GM19468 (cell line): ENCODE measurements around the gene CDK18.

ENCODE experiments used
- ATAC-seq: cut with Tn5 transposase; IDR thresholded peaks from one replicate; pipeline ENCODE4 v1.9.1; 2021; ENCODE audit warnings: mild to moderate bottlenecking, moderate library complexity, moderate number of reproducible peaks; ENCODE audit not compliant: unreplicated experiment; ENCODE audit errors: extremely low read depth

CDK18 gene

DNA sequence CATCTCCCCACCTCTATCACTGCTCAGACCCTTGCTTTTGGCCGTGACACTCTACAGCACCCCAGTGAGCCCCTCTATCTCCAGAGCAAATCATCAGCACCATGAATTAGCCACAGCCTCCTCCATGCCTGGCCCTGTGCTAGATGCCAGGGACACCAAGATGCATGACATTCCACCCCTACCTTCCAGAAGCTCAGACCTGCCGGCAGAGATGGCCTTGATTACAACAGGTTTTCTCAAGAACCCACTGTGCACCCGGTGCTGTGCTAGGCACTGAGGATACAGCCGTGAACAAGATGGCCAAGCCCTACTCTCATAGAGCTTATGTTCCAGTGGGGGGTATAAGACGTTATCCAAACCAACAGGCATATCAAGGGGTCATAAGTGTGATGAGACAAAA, 30.6 kb downstream of the CDK18 start:
- no peak for ATAC-seq

DNA sequence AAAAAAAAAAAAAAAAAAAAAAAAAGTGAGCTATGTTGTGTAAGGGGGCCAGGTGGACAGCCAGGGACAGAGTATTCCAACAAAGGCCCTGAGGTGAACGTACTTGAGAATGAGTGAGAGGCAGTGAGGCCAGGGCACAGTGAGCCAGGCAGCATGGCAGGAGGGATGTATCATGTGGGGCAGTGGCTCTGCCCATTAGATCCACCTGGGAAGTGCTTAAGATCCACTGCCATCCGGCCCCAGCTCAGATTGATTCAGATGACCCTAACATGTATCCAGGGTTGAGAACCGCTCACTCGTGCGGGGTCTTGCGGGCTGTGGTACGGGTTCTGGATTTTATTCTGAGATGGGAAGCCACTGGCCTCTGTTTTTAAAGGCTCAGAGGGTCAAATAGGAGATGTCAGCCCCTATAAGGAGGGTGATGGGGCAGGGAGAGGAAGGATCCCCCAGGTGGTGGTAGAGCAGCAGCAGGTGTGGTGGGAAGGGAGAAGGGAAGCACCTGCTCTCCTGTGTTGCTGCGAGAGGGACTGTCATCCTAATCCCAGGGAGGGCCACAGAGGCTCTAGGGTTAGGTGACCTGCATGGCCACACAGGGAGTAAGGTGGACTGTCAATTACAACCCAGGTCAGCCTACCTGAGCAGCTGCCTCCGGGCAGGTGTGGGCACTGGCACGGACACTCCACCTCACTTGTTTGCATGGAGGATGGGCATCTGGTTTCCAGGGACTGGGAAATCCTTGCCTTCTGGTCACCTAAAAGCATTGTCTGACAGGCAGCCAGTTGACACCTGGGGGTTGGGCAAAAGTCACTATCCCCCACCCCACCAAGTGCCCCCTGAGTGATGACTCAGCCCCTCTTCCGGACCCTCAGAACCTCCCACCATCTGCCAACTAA, 31.6 kb downstream of the CDK18 start:
- ATAC-seq: no peak

DNA sequence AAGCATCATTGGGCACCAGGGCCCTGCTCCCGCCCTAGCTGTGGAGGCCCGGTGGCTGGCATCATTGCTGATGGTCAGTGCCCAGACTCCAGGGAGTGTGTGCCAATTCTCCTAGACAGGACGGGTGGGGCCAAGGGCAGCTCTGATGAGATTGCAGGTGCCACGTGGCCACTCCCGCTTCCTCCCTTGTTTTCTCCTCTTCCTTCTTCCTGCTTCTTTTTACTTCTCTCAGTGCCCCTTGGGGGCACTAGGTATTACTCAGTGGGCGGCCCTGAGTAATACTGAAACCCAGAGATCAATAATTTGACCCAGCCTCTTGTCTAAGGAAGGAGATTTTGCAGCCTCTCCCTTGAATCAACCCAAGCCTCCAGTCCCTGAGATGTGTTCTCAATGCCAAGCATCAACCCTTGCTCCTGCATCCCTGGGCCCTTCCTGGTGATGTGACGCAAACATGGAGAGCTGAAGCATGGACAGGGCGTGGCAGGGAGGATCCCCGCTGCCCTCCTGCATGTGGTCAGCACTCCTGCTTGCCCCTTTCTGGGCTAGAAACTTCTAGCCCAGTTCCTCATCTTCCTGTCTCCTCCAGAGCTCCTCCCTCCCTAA, 32.4 kb downstream of the CDK18 start:
- ATAC-seq: no peak

DNA sequence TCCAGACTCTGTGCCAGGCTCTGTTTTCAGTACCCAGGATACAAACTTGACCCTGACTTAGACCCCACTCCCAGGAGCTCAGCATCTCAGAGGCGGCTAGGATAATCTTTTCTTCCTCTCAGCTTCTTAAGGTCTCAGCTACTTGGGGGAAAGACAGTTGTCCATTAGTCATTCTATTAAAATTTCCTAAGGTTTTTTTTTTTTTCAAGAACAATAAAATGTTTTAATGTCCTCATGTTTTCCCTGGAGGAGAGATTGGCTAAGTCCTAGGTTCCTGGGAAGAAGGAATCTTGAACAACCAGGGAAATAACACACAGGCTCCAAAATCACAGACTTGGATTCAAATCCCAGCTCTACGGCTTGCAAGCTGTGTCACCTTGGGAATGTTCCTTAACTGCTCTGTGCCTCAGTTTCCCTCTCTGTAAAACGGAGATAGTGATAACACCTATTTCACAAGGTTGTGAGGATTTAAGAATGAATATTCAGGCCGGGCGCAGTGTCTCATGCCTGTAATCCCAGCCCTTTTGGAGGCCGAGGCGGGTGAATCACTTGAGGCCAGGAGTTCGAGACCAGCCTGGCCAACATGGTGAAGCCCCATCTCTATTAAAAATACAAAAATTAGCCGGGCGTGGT, 33.0 kb downstream of the CDK18 start:
- ATAC-seq: no peak

DNA sequence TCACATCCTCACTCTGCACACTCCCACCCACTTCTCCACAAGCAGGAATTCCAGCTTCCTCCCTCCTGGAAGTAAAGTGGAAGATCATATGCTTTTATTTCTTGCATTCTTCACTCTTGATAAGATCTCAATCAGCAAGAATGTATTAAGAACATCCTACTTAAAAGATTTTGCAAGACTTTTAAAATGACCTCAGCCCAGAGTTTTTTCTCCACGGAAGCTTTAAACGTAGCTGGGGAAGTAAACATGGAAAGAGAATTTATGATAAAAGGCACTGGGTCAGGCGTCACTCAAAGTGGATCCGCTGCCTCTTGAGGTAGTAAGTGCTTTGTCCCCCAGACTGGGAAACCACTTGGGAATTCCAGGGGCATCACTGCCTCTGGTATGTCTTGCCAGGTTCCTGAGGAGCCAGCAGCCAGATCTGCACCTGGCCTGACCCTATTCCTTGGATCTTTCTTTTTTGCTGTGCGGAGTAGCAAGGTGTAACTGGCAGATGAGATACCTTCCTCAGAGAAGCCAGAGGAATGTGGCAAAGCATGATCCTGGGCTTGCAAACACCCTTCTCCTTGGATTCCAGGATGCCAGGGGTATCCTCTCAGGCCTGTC, 33.9 kb downstream of the CDK18 start:
- ATAC-seq: no peak

GRCh38 chr1:205541161-205541886, 36.9 kb downstream of the CDK18 start:
- no peak for ATAC-seq

- ATAC-seq: no peak
Observed at GRCh38 chr1:205542367-205542766, 37.9 kb downstream of the CDK18 start.

GRCh38 chr1:205543351-205544301, 39.2 kb downstream of the CDK18 start:
- ATAC-seq: no peak

- ATAC-seq: no peak
Observed at GRCh38 chr1:205545001-205545919, 40.8 kb downstream of the CDK18 start.

DNA sequence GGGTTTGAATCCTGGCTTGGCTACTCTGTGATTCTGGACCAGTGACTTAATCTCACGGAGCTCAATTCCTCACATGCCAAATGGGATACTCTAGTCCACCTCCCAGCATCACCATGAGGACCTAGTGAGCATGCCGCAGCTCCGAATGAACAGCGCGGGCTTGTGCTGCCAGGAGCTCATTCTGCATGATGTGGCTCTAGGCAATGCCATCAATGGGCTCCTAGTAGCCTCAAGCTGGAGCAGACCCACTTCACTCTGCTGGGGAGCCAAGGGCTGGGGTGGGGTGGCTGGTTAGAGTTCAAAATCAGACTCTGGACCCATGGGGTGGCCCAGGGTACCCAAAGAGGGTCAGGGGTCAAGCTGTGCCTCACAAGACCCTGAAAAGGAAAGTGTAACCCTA, 41.5 kb downstream of the CDK18 start:
- no peak for ATAC-seq

DNA sequence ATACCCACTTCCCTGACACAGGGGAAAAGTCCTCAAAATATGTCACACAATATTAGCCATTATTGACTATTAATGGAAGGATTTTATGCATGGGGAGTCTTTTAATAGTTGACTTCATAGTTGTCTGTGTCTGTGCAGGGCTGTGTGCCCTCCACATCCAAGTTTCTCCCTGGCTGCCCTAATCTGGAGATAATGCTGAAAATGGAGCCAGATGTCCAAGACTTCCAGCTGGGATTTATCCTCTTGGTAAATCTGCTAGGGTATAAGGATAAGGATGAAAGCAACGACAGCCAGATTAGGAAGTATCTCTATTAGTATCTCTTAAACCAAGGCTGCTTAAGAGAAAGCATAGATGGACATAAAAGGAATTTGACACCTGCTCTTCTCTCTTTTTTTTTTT, 42.1 kb downstream of the CDK18 start:
- ATAC-seq: no peak

DNA sequence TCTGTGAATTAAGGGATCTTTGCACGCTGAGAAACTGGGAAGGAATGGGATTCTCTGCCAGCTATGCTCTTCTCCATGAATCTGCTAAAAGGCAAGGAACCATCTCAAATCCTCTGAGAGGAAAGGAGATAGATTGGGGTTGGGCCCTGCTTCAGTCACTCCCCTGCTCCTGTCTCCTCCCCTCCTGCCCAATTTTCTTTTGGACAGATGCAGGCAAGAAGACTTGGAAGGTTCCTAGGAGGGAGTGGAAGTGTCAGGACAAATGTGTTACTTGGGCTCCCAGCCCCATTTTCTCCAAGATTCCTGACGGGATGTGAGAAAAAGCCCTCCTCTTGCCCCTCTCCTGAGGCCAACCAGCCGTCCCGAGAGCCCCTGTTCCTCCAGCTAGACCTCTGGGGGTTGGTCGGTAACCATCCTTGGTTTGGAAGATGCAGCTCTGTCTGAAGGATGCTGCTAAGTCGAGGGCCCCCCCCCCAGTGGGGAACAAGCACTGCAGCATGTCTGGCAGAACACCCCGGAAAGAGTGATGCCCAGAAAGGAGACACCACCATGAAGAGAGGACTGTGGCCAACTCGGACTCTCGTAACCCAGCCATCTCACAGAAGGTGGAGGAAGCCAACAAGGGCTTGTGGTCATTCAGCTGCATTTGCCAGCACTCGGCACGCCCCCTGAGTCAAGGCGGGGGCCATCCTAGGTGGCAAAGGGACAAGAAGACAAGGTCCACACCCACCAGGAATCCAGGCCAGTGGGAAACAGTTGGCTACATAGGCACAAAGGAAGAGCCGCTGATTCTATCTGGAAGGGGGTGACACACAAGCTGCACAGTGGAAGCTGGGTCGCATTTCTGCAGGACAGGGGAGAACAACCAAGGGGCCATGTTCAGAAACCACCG, 43.7 kb downstream of the CDK18 start:
- ATAC-seq: no peak

GRCh38 chr1:205554026-205554811, 49.8 kb downstream of the CDK18 start:
- no peak for ATAC-seq

DNA sequence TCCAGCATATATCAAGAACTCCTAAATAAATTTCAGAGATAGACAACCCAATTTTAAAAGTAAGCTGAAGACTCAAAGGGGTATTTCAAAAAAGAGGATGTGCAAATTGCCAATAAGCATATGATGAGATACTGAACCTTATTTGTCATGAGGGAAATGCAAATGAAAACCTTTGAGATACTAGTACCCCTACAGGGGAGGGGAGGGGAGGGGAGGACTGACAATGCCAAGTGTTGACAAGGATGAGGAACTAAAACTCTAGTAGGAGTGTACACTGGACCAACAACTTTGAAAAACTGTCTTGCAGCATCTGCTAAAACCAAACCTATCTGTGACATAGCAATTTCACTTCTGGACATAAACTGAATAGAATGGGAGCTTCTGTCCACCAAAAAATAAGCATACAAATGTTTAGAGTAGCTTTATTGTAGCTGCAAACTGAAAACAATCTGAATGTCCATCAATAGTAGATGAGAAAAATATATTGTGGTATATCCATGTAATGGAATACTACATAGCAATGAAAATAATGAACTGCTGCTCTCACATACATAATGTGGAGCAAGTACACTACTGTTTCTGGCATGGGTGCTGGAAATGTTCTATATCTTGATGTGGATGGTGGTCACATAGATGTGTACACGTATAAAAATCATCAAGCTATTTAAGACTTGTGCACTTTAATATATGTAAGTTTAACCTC, 57.2 kb downstream of the CDK18 start:
- ATAC-seq: no peak

GRCh38 chr1:205563927-205564441, 59.5 kb downstream of the CDK18 start:
- no peak for ATAC-seq

DNA sequence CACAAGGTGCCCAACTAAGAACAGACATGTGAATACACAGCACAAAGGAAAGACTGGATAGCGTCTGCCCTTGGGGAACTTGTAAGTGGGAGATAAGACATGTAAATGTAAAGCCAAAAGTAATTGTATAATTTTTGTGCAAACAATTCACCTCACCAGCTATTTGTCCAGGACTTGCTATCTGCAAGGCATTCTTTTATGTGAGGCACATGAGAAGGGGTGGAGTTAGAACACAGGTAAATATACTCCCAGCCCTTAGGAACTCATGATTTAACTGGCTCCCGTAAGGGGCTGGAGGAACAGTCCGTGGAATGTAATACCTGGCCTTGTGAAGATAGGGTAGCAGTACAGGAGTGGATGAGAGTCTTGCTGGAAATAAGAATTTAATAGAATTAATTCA, 61.3 kb downstream of the CDK18 start:
- no peak for ATAC-seq
